Lung (tissue), 12 donors: ENCODE results near the gene FER1L5. TPM values are rescaled to one million over a fixed set of nuclear protein-coding genes. Genes with fewer than 3 reads are reported as not detected.

Source experiments
- ATAC-seq: fragments of 200-7000 bp; cut with Tn5 transposase; one replicate; pipeline ENCODE4 v1.9.1; 2020; ENCODE audit warnings: moderate number of reproducible peaks; ENCODE audit not compliant: insufficient read depth, low FRiP score
- DNase-seq, 3 donors: peaks; one replicate each; pipeline ENCODE4 v3.0.0-alpha.2; 2013 to 2017
- H3K27ac ChIP-seq, 2 donors: one replicate each; pipeline ENCODE4 v1.5.1; 2013; ENCODE audit warnings: mild to moderate bottlenecking in 2 of 2, moderate library complexity in 2 of 2, control low read depth in 1 of 2, inconsistent platforms in 1 of 2, low read depth in 1 of 2, low read length in 1 of 2
- H3K27me3 ChIP-seq, 3 donors: one replicate each; pipeline ENCODE4 v1.5.1; 2013; ENCODE audit warnings: low read length in 2 of 3; ENCODE audit not compliant: control insufficient read depth in 3 of 3, insufficient read depth in 3 of 3
- H3K36me3 ChIP-seq, 4 donors: one replicate each; pipeline ENCODE4 v1.5.1; 2013; ENCODE audit warnings: low read length in 4 of 4, mild to moderate bottlenecking in 1 of 4, moderate library complexity in 1 of 4; ENCODE audit not compliant: control insufficient read depth in 4 of 4, insufficient read depth in 4 of 4
- H3K4me1 ChIP-seq, 5 donors: one replicate each; pipeline ENCODE4 v1.5.1; 2013; ENCODE audit warnings: low read length in 5 of 5, mild to moderate bottlenecking in 2 of 5, moderate library complexity in 1 of 5; ENCODE audit not compliant: control insufficient read depth in 5 of 5, insufficient read depth in 5 of 5
- H3K4me3 ChIP-seq: one replicate; pipeline ENCODE4 v1.5.1; 2013; ENCODE audit warnings: mild to moderate bottlenecking, control low read depth, moderate library complexity
- H3K9ac ChIP-seq, 2 donors: one replicate each; pipeline ENCODE4 v1.5.1; 2013; ENCODE audit warnings: low read length in 2 of 2, control low read depth in 1 of 2; ENCODE audit not compliant: insufficient read depth in 1 of 2
- H3K9me3 ChIP-seq, 4 donors: one replicate each; pipeline ENCODE4 v1.5.1; 2013; ENCODE audit warnings: low read length in 3 of 4, mild to moderate bottlenecking in 1 of 4, moderate library complexity in 1 of 4; ENCODE audit not compliant: control insufficient read depth in 4 of 4, insufficient read depth in 3 of 4
- CTCF ChIP-seq: IDR thresholded peaks from 2 replicates; pipeline ENCODE4 v1.5.1; 2012; ENCODE audit warnings: mild to moderate bottlenecking; ENCODE audit errors: control extremely low read depth, extremely low read depth
- WGBS, 2 donors: extraction: QIAGEN DNeasy Blood & Tissue Kit; methylation state at CpG; one replicate each; pipeline ENCODE4 v1.1.7; 2013; 5-methylcytosine and 5-hydroxymethylcytosine counted together
- polyA plus RNA-seq, 2 donors: library from polyadenylated mRNA; stranded (reverse); fragments of 200-250 nt; gene quantifications; one replicate each; pipeline ENCODE4 v1.2.1, GENCODE V29; 2013
- total RNA-seq, 2 donors: library from RNA; depleted of rRNA in 1 of 2; stranded (reverse); fragments of >200 nt in 1 of 2; gene quantifications; one replicate each; pipeline ENCODE4 v1.2.1, GENCODE V29; 2014 to 2021
- donor health status: control.
- donor health status: control.
- donor health status: Bipolar disorder and iron deficiency.
- donor health status: healthy.
- donor health status: DM: yes; HTN: yes; CAD: no.

Gene FER1L5
- total and polyA plus RNA-seq, 4 donors, result 0.09 to 0.77 (median 0.40) TPM

GRCh38 chr2:96747061-96747617 is 104.6 kb downstream of the FER1L5 start:
- ATAC-seq, result no peak
- H3K27ac ChIP-seq, result no peak overlapping the region

DNA sequence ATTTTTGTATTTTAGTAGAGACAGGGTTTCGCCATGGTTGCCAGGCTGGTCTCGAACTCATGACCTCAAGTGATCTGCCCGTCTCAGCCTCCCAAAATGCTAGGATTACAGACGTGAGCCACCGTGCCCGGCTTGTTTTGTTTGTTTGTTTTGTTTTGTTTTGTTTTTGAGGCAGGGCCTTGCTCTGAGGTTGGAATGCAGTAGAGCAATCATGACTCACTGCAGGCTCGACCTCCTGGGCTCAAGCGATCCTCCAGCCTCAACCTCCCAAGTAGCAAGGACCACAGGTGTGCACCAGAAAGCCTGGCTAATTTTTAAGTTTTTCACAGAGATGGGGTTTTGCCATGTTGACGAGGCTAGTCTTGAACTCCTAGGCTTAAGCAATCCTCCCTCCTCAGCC is 109.2 kb downstream of the FER1L5 start:
- no peaks in the 10 kb centered on the region for H3K9me3 ChIP-seq
- 90 to 91% methylated on average over 9 of the region's 9 CpGs for WGBS, 2 donors
- ATAC-seq, result no peak

More at GRCh38 chr2:96747061-96747617, 104.6 kb downstream of the FER1L5 start:
- Histone ChIP-seq H3K9me3 (no peaks in the 10 kb centered on the region), H3K4me3 (no peak overlapping the region), H3K36me3 (no peaks in the 10 kb centered on the region), H3K9ac (no peak overlapping the region), H3K4me1 (no peaks in the 10 kb centered on the region), H3K27me3 (no peaks in the 10 kb centered on the region)
- no peak for DNase-seq
- no peak for TF ChIP-seq CTCF
- 63 to 72% methylated on average over 6 of the region's 6 CpGs for WGBS, 2 donors

GRCh38 chr2:96753661-96754282 is 111.2 kb downstream of the FER1L5 start:
- TF ChIP-seq CTCF, result no peak
- no peak for ATAC-seq
- DNase-seq, result no peak
- 48 to 55% methylated on average over 7 of the region's 7 CpGs for WGBS, 2 donors
- no peak overlapping the region for H3K9ac ChIP-seq
- no peak overlapping the region for H3K27ac ChIP-seq
- H3K4me1 ChIP-seq, result no peaks in the 10 kb centered on the region
- H3K9me3 ChIP-seq, result no peaks in the 10 kb centered on the region
- no peaks in the 10 kb centered on the region for H3K27me3 ChIP-seq
- no peak overlapping the region for H3K4me3 ChIP-seq
- no peaks in the 10 kb centered on the region for H3K36me3 ChIP-seq

More for the DNA sequence above, 109.2 kb downstream of the FER1L5 start:
- H3K36me3 ChIP-seq, result no peaks in the 10 kb centered on the region
- H3K4me3 ChIP-seq, result no peak overlapping the region
- DNase-seq, result no peak
- no peaks in the 10 kb centered on the region for H3K4me1 ChIP-seq
- H3K27me3 ChIP-seq, result no peaks in the 10 kb centered on the region
- no peak for TF ChIP-seq CTCF
- no peak overlapping the region for H3K9ac ChIP-seq
- H3K27ac ChIP-seq, result no peak overlapping the region
